GM10266 (cell line): ENCODE results near the gene HOXA13.

Experiments
- DNase-seq: peaks from one replicate; pipeline ENCODE4 v3.0.0; 2012; ENCODE audit errors: extremely low spot score
- CTCF ChIP-seq: IDR thresholded peaks from 2 replicates; pipeline ENCODE4 v1.5.1; 2012; ENCODE audit warnings: mild to moderate bottlenecking, low read depth; ENCODE audit not compliant: control insufficient read depth, insufficient read depth; ENCODE audit errors: missing control alignments

HOXA13 gene

GRCh38 chr7:27148756-27149641 is 50.9 kb downstream of the HOXA13 start:
- no peak for DNase-seq
- no peak for TF ChIP-seq CTCF

- DNase-seq = no peak
- TF ChIP-seq CTCF = no peak
These were observed 51.7 kb downstream of the HOXA13 start for GRCh38 chr7:27148031-27148755.

GRCh38 chr7:27147199-27148030 is 52.5 kb downstream of the HOXA13 start, which contains the start of gene HOXA6:
TSS of gene HOXA6 (minus strand) at chr7:27147774. CDS start at chr7:27147749, 25 bp downstream.
- no peak for TF ChIP-seq CTCF
- no peak for DNase-seq

- TF ChIP-seq CTCF = no peak
- DNase-seq = no peak
These were observed 53.2 kb downstream of the HOXA13 start for GRCh38 chr7:27146491-27147198.

GRCh38 chr7:27145914-27146412 is 53.9 kb downstream of the HOXA13 start:
- DNase-seq = no peak
- TF ChIP-seq CTCF = no peak

GRCh38 chr7:27145165-27145913 is 54.6 kb downstream of the HOXA13 start:
- no peak for TF ChIP-seq CTCF
- DNase-seq = no peak
